Putamen (tissue), 1 donor: ENCODE measurements around the gene COL1A1.

Experiments used
- DNase-seq: peaks from one replicate; pipeline ENCODE4 v3.0.0-alpha.2; 2016; ENCODE audit warnings: low spot score

Gene COL1A1

GRCh38 chr17:50186661-50187393, 14.6 kb downstream of the COL1A1 start:
- DNase-seq = no peak

- no peak for DNase-seq
Observed at GRCh38 chr17:50185631-50186471, 15.6 kb downstream of the COL1A1 start.

- peak; percentile 75 for DNase-seq
Observed at GRCh38 chr17:50184611-50185398, 16.6 kb downstream of the COL1A1 start.

GRCh38 chr17:50184064-50184463, 17.4 kb downstream of the COL1A1 start:
- DNase-seq = no peak

- DNase-seq = no peak
Observed at GRCh38 chr17:50183421-50183994, 17.9 kb downstream of the COL1A1 start.

GRCh38 chr17:50182783-50183420, 18.5 kb downstream of the COL1A1 start:
- no peak for DNase-seq

GRCh38 chr17:50181591-50182560, 19.6 kb downstream of the COL1A1 start:
- DNase-seq = no peak

GRCh38 chr17:50181144-50181543, 20.3 kb downstream of the COL1A1 start:
- DNase-seq = peak; percentile 56

GRCh38 chr17:50180620-50181019, 20.8 kb downstream of the COL1A1 start:
- DNase-seq = no peak

- no peak for DNase-seq
Observed at GRCh38 chr17:50180111-50180510, 21.3 kb downstream of the COL1A1 start.

- DNase-seq = no peak
Observed at GRCh38 chr17:50177983-50178834, 23.2 kb downstream of the COL1A1 start.

GRCh38 chr17:50177476-50177875, 24.0 kb downstream of the COL1A1 start:
- no peak for DNase-seq

- DNase-seq = no peak
Observed at GRCh38 chr17:50176559-50177357, 24.7 kb downstream of the COL1A1 start.

GRCh38 chr17:50175035-50175807, 26.2 kb downstream of the COL1A1 start:
- no peak for DNase-seq

GRCh38 chr17:50174444-50174843, 27.0 kb downstream of the COL1A1 start:
- no peak for DNase-seq

GRCh38 chr17:50173335-50173941, 28.0 kb downstream of the COL1A1 start:
- DNase-seq = no peak

- DNase-seq = no peak
Observed at GRCh38 chr17:50172936-50173334, 28.5 kb downstream of the COL1A1 start.
